Kidney (tissue), 14 donors: ENCODE results near the gene CAMK1D. TPM values are rescaled to one million over a fixed set of nuclear protein-coding genes. Genes with fewer than 3 reads are reported as not detected.

Experiments used
- DNase-seq, 5 donors: peaks; one replicate each; pipeline ENCODE4 v3.0.0-alpha.2; 2013 to 2020
- FAIRE-seq: peaks from 2 replicates; lab custom pipeline; 2012; peaks lifted over from hg19 to GRCh38; lab: Jason Lieb, UNC
- H3K27ac ChIP-seq, 2 donors: one replicate each; pipeline ENCODE4 v1.7.0; 2013; ENCODE audit warnings: low read depth in 2 of 2, low read length in 2 of 2, inconsistent platforms in 1 of 2
- H3K27me3 ChIP-seq: one replicate; pipeline ENCODE4 v1.7.1; 2013; ENCODE audit warnings: low read length, inconsistent platforms; ENCODE audit not compliant: control insufficient read depth, insufficient read depth
- H3K36me3 ChIP-seq, 3 donors: one replicate each; pipeline versions ENCODE4 v1.7.0 to v1.7.1; 2013; ENCODE audit warnings: low read length in 3 of 3, control low read depth in 1 of 3, inconsistent platforms in 1 of 3; ENCODE audit not compliant: insufficient read depth in 3 of 3, control insufficient read depth in 2 of 3
- H3K4me1 ChIP-seq, 3 donors: one replicate each; pipeline versions ENCODE4 v1.7.0 to v1.7.1; 2013; ENCODE audit warnings: low read length in 3 of 3, inconsistent platforms in 1 of 3, low read depth in 1 of 3; ENCODE audit not compliant: control insufficient read depth in 2 of 3, insufficient read depth in 2 of 3
- H3K4me3 ChIP-seq, 3 donors: one replicate each; pipeline versions ENCODE4 v1.7.0 to v1.8.1; 2013; ENCODE audit warnings: low read length in 3 of 3, control low read depth in 1 of 3, inconsistent platforms in 1 of 3
- H3K9ac ChIP-seq, 3 donors: one replicate each; pipeline versions ENCODE4 v1.7.0 to v1.7.1; 2013; ENCODE audit warnings: low read length in 3 of 3, control low read depth in 1 of 3, inconsistent platforms in 1 of 3
- H3K9me3 ChIP-seq, 3 donors: one replicate each; pipeline versions ENCODE4 v1.7.0 to v1.7.1; 2013; ENCODE audit warnings: low read length in 3 of 3, control low read depth in 1 of 3, inconsistent platforms in 1 of 3; ENCODE audit not compliant: control insufficient read depth in 2 of 3, insufficient read depth in 1 of 3
- CTCF ChIP-seq: IDR thresholded peaks from 3 replicates; pipeline ENCODE4 v1.5.1; 2012; ENCODE audit warnings: mild to moderate bottlenecking, moderate library complexity, borderline replicate concordance; ENCODE audit not compliant: insufficient read depth; ENCODE audit errors: extremely low read depth
- intact Hi-C: fragments of 100-400 bp; cut with DNase I; formaldehyde crosslinking; loops from one replicate; pipeline ENCODE4 v1.11.1; 2022
- polyA plus RNA-seq: library from polyadenylated mRNA; stranded (reverse); fragments of 350-450 nt; fragmentation: Illumina TruSeq; extraction: RNeasy Lipid Tissue Mini Kit (QIAGEN cat#74804); gene quantifications from one replicate; pipeline ENCODE4 v1.2.3, GENCODE V29; 2014; ENCODE audit warnings: low read depth, low replicate concordance; ENCODE audit not compliant: insufficient read depth
- total RNA-seq: library from RNA; stranded (reverse); fragmentation: NEBNext Ultra II Directional; extraction: Animal tissue kit (Norgen Biotek cat#: 25700); gene quantifications from one replicate; pipeline ENCODE4 v1.2.1, GENCODE V29; 2021
- donor health status: control.
- donor health status: control.
- donor health status: control.
- donor health status: control.
- donor health status: control.
- donor health status: DM: yes; HTN: yes; CAD: no.
- donor health status: Normal renal cell carcinoma (clear cell type).

Gene CAMK1D
- total and polyA plus RNA-seq, 2 donors from 2014 or later: 1.1 to 13.7 TPM

DNA sequence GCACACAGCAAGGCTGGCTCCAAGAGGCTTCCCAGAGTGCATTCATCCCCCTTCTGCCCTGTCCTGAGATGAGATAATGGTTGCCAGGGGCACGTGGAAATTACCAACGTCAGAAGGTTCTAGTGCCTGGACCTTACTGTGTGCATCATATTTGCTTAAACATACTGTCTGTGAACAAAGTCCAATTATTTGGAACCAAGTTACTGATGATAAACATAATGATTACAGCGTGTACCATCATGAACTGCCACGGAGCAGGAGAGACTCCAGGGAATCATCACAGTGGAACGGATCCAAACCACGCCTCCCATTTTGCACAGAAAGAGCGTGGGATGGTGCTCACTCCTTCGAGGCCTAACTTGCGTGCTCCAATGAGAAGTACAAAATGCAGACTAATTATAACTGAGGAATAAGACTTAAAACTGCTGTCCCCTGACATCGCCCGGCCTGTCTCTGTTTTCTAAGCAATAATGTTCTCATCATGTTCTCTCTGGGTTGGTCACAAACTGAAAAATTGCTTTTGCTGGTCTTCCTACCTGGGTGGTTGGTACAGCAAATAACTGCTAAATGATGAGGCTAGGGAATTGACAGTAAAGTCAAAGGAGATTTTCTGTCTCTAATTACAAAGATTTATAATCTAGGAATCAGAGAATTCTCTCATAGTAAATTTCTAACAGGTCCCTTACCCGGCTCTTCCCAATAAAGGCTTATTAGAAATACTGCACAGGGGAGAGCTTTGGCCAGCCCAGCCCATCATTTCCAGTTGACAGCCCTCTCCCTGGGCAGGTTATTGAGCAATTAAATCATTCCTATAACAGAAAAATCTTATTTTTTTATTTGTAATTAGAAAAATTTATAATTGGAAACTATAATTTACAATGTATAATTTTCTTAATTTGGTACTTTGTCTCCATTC, 182.2 kb downstream of the CAMK1D start:
- H3K27ac ChIP-seq: no peak overlapping the region
- no peak overlapping the region for H3K4me3 ChIP-seq
- H3K9ac ChIP-seq: no peak overlapping the region
- no peaks in the 10 kb centered on the region for H3K36me3 ChIP-seq
- no peak for TF ChIP-seq CTCF
- peaks cover 0 to 4% (median 0%) of the 10 kb centered on the region in 3 donors for H3K4me1 ChIP-seq
- intact Hi-C loops: no loop called here
- DNase-seq (peak in 1 of 5 donors; percentile 37), FAIRE-seq (no peak)
- no peaks in the 10 kb centered on the region for H3K9me3 ChIP-seq
- no peaks in the 10 kb centered on the region for H3K27me3 ChIP-seq

DNA sequence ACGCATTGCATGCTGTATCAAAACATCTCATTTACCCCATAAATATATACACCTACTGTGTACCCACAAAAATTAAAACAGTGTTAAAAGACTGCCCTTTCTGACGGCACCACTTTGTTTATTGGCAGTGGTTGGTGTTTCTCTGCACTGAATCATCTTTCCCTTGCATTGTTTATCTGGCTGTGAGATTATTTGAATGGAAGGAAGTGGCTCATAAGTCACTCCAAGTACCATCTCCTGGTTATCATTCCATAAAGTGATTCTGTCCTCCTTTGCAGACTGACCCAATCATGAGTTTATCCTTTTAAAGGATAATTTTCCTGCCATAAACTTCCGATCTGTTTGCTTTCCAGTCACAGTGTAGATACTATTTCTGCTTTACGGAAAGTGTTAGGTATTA, 183.8 kb downstream of the CAMK1D start:
- intact Hi-C loops: no loop called here
- no peaks in the 10 kb centered on the region for H3K36me3 ChIP-seq
- TF ChIP-seq CTCF: no peak
- H3K27ac ChIP-seq: no peak overlapping the region
- H3K9me3 ChIP-seq: no peaks in the 10 kb centered on the region
- H3K9ac ChIP-seq: no peak overlapping the region
- no peak overlapping the region for H3K4me3 ChIP-seq
- no peaks in the 10 kb centered on the region for H3K27me3 ChIP-seq
- FAIRE-seq: no peak
- H3K4me1 ChIP-seq: peaks cover 0 to 4% (median 0%) of the 10 kb centered on the region in 3 donors
- no peak for DNase-seq

GRCh38 chr10:12533723-12534122, 184.4 kb downstream of the CAMK1D start:
- no peak overlapping the region for H3K27ac ChIP-seq
- DNase-seq (no peak), FAIRE-seq (no peak)
- intact Hi-C loops: no loop called here
- TF ChIP-seq CTCF: no peak
- H3K9ac ChIP-seq: no peak overlapping the region
- H3K27me3 ChIP-seq: no peaks in the 10 kb centered on the region
- no peak overlapping the region for H3K4me3 ChIP-seq
- peaks cover 0 to 4% (median 0%) of the 10 kb centered on the region in 3 donors for H3K4me1 ChIP-seq
- H3K36me3 ChIP-seq: no peaks in the 10 kb centered on the region
- no peaks in the 10 kb centered on the region for H3K9me3 ChIP-seq
